Body of pancreas (tissue), 4 donors: Measurements from ENCODE around the gene STRA6.

Experiments
- POLR2A ChIP-seq, 3 donors: fragments of 450-650 bp; IDR thresholded peaks; one replicate each; pipeline ENCODE4 v1.6.1; 2016; ENCODE audit warnings: antibody characterized with exemption in 3 of 3, mild to moderate bottlenecking in 2 of 3
- TF ChIP-seq, protein P1 (sequence below), 7 experiments: fragments of 450-650 bp in 4 of 7; fragments of 200-600 bp in 3 of 7; sonication (generic) in 3 of 7; IDR thresholded peaks; one replicate each; pipeline ENCODE4 v1.5.1; 2016 to 2019; ENCODE audit warnings: antibody characterized with exemption in 7 of 7

DNA sequence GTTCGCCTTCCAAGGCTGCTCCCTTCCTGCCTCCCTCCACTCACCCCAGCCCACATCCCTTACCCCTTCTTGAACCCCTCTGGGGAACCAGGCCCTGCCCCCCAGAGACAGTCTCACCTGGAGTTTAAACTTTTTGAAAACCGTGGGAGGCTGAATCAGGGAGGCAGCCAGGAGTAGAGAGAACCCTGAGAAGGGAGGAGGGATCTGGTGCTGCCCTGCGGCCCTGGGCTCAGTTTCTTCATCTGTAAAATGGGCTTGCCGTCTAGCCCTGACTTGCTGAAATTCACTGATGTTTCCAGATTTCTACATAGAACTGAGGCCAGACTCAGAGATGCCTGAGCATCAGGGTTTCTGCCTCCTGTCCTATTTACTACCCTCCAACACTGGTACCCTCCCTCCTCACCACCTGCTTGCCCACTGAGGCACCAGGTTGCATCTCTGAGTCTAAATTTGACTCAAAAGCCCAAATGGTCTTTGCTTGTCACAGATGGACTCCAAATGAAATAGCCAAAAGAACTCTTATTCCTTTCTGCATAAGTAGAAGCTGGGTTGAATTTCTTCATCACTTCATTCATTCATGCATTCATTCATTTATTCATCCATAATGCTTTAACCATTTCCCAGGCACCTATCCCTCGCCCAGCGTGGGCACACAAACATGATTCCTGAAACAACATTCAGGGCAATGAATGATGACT is 11.9 kb upstream of the STRA6 start:
- TF ChIP-seq POLR2A (IDR thresholded peaks at IDR 0.05): no peak
- TF ChIP-seq, protein P1, sequence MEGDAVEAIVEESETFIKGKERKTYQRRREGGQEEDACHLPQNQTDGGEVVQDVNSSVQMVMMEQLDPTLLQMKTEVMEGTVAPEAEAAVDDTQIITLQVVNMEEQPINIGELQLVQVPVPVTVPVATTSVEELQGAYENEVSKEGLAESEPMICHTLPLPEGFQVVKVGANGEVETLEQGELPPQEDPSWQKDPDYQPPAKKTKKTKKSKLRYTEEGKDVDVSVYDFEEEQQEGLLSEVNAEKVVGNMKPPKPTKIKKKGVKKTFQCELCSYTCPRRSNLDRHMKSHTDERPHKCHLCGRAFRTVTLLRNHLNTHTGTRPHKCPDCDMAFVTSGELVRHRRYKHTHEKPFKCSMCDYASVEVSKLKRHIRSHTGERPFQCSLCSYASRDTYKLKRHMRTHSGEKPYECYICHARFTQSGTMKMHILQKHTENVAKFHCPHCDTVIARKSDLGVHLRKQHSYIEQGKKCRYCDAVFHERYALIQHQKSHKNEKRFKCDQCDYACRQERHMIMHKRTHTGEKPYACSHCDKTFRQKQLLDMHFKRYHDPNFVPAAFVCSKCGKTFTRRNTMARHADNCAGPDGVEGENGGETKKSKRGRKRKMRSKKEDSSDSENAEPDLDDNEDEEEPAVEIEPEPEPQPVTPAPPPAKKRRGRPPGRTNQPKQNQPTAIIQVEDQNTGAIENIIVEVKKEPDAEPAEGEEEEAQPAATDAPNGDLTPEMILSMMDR (IDR thresholded peaks at IDR 0.05): no peak
